Glomerular endothelial cell (primary cell): ENCODE measurements around the gene KCNJ6. TPM values are rescaled to one million over a fixed set of nuclear protein-coding genes. Genes with fewer than 3 reads are reported as not detected.
"Not testable (repeated sequence)": the region's sequence is repeated elsewhere in the genome, so short reads cannot be mapped to it uniquely, and the experiment has no call there.

ENCODE experiments used
- DNase-seq: peaks from one replicate; pipeline ENCODE4 v3.0.0-alpha.2; 2011; ENCODE audit warnings: low read depth, low spot score; ENCODE audit errors: extremely low read depth
- total RNA-seq: library from RNA; depleted of rRNA; stranded (reverse); fragments of >200 nt; gene quantifications from 2 replicates; pipeline ENCODE4 v1.2.3, GENCODE V29; 2015

KCNJ6 gene, protein sequence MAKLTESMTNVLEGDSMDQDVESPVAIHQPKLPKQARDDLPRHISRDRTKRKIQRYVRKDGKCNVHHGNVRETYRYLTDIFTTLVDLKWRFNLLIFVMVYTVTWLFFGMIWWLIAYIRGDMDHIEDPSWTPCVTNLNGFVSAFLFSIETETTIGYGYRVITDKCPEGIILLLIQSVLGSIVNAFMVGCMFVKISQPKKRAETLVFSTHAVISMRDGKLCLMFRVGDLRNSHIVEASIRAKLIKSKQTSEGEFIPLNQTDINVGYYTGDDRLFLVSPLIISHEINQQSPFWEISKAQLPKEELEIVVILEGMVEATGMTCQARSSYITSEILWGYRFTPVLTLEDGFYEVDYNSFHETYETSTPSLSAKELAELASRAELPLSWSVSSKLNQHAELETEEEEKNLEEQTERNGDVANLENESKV
- total RNA-seq = 0.12 and 0.29 TPM in 2 replicates

GRCh38 chr21:37916310-37917051 is at the start of gene KCNJ6:
Gene KCNJ6 (minus strand): TSS chr21:37916457. CDS start chr21:37840682, 75,775 bp downstream.
- no peak for DNase-seq

GRCh38 chr21:37965088-37965805 is 49.0 kb upstream of the KCNJ6 start:
- no peak for DNase-seq

GRCh38 chr21:37958537-37958936 is 42.3 kb upstream of the KCNJ6 start:
- no peak for DNase-seq

GRCh38 chr21:37956772-37957171 is 40.5 kb upstream of the KCNJ6 start:
- no peak for DNase-seq

DNA sequence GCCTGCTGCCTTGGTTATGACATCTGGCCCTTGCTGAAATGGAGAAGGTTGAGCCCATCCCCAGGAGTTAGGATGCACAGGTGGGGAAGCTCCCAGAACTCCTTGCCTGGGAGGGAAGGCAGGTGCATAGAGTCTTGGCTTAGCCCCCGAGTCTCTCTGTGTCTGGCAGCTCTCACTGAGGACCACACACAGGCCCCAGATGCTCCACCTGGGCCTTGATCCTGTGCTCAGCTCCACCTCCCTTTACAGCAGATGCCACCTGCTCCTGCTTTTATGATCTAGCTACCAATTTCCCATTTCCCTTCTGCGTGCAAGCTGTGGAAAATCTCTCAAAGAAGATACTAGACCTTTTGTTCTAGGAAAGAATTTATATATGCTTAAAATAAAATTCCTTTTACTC is 28.8 kb upstream of the KCNJ6 start:
- no peak for DNase-seq

DNA sequence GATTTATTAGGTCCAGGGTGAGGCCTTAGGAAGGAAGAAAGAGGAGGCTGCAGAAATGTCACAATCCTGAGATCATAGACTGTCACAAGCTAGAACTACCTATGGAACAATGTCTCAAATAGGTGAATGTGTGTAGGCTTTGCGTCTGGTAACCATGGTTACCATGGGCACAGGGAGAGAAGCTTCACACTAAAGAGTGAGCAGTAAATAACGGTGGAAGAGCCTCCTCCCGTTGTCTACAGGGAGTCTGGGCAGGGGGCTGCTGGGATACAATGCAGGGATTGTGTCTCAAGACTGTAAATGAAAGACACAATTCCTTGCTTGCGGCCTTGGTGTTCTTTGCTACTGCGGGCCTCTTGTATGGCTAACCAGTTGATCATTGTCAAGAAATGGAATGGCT is 28.2 kb upstream of the KCNJ6 start:
- DNase-seq = no peak

DNA sequence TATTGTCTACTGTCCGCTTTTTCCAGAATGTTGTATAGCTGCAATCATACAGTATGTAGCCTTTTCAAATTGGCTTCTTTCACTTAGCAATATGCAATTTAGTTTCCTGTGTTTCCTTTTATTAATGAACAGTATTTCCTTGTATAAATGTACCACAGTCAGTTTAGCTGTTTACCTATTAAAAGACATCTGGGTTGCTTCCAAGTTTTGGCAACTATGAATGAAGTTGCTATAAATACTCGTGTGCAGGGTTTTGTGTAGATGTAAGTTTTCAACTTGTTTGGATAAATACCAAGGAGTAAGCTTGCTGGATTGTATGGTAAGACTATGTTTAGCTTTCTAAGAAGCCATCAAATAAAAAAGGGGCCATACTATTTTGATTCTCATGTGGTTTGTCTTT is 24.4 kb upstream of the KCNJ6 start:
- no peak for DNase-seq

DNA sequence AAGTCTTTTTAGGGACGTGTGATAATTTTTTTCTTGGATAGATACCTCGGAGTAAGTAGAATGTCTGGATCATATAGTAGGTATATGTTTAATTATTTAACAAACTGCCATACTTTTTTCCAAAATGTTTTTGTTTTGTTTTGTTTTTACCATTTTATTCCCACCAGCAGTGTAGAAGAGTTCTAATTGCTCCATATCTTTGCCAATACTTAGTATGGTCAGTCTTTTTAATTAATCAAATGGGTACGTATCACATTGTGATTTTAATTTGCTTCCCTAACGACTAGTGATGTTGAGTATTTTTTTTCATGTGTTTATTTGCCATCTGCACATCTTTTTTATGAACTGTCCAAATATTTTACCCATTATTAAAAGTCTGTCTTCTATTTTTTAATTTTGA is 23.6 kb upstream of the KCNJ6 start:
- no peak for DNase-seq

GRCh38 chr21:37939251-37939650 is 23.0 kb upstream of the KCNJ6 start:
- DNase-seq = no peak

DNA sequence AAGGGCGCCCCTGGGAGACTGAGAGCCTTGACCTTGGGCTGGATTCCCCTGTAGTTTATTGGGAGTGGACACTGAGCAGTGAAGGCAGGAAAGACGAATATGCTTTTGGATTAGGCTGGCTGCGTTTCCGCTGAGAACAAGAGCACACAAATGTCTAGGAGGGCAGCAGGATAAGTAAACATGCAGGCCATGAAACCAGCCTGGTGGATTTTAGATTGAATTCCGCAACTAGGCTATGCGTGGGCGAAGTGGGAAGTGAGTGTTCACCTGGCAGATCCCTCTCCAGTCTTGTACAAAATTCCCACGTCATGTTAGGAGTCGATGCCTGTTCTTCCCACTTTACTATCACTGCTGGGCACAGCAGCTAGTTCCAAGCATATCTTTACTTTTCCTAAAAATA is 21.4 kb upstream of the KCNJ6 start:
- DNase-seq = no peak

DNA sequence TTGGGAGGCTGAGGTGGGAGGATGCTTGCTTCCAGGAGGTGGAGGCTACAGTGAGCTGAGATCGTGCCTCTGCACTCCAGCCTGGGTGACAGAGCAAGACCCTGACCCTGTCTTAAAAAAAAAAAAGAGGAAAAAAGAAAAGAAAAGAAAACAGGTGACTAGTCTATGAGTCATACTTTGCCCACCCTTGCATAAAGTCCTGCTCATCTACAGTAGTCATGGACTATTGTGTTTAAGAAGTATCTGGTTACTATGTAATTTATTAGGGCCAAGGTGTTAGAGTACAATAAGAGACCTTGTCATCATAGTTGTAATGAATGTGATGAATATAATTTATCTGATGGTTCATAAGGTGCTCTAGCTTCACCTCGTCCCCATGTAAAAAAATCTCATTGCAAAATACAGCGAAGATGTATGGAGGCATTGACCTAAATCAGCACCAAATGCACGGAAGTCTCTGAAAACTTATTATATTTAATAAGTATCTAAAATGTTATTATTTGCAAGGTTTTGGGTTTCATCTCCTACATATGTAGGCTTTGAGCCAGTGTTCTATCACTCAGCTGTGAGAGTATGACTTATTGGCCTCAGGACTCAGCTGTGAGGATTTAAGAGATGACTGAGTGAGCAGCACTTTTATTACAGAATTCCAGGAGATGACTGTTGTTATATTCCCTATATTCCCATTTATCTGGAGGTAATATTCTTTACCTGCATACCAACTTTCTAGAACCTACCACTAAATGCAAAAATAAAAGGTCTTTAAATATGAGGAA is 19.9 kb upstream of the KCNJ6 start:
- no peak for DNase-seq

DNA sequence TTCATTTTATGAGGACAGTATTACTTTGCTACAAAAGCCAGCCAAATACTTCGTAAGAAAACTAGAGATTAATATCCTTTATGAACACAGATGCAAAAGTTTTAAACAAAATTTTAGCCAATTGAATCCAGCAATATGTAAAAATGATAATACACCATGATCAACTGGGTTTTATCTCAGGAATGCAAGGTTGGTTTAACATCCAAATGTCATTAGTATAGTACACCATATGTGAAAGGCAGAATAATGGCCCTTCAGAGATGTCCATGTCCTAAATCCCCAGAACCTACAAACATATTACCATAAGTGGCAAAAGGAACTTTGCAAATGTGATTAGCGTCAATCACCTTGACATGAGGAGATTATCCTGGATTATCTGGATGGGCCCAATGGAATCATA is 16.7 kb upstream of the KCNJ6 start:
- DNase-seq = no peak

DNA sequence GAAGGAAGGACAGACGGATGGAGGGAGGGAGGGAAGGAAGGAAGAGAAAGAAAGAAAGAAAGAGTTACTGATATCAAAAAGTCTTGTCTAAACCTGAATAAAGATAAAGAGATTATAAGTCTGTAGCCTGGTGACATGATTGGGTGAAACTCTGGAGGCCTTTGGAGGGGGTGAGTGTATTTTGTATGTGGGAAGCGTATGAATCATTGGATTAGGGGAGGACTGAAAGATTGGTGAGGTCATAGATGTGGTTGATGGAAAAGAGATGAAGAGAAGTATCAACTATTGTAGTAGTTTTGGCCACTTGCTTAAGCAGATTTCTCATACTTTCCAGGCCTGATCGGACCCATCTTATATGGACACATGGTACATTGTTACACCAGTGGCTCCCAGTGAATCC is 11.5 kb upstream of the KCNJ6 start:
- no peak for DNase-seq

DNA sequence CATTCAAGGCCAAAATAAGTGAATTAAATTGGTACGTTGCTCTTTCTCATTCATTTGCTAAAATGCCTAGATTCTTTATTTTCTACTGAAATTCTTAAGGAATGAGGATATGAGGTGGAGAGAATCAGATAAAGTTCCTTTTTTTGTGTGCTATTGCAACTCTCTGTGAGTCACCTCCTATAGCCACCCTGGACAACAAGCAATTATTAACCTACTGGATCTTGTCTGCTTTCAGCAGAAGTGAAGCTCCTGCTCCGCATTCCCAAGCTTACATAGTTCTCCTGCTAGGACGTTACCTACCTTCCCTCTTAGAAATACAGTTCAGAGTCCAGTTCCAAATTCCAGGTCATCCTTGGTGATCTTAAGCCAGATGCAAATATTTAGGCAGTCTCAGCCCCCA is 4.8 kb upstream of the KCNJ6 start:
- DNase-seq = no peak

GRCh38 chr21:37920302-37920701 is 4.0 kb upstream of the KCNJ6 start:
- DNase-seq = not testable (repeated sequence)

- no peak for DNase-seq
These were observed 1.4 kb upstream of the KCNJ6 start for GRCh38 chr21:37917612-37918011.

DNA sequence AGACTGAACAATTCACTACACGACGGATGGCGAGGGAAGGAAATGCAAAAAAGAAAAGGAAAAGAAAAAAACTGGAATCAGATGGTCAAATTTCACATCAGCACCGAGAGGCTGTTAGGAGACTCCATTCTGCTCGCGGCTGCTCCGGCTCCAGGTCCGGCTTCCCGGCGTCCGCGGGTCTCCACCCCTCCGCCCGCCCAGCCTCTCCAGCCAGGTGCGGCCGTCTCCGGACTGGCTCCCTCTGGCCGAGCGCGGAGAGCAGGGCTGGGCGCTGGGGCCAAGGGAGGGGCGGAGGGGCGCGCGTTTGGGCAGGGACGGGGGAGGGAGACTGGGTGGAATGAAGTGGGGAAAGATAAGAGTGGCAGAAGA is 332 bp downstream of the KCNJ6 start:
- DNase-seq = no peak

DNA sequence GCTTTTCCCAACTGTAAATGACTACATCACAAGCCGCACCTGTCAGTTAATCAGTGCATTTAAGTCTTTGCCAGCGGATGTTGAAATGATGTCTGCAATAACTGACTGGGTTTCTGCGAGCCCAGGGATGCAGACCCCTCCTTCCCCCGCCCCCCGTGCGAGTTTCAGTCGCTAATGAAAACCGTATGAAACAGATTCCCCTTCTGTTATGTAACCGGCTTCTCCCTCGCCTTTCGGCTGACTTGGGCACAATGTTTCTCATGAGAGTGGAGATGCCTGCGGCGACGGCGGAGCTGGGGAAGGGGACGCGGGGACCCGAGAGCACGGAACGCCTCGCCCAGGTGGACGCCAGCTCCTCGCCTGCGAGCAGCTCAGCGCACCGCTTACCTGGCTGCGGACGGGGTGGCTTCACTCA is 753 bp downstream of the KCNJ6 start:
- no peak for DNase-seq

DNA sequence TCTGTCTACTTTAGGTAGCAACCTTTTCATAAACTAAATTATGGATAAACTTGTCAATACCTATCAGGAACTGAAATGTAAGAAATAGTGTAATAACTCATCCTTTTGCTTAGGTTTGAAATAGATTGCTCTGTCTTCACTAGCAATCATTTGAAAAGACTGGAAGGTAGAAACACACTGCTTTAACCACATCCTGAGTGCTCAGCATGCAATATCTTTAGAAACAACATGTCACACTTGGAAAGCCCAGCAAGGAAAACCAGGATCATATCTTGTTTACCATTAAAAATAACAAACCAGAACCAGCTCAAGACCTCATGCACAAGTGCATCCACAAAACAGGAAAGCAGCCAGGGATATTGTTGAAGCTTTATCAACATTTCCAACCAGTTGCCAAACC is 3.6 kb downstream of the KCNJ6 start:
- DNase-seq = no peak

DNA sequence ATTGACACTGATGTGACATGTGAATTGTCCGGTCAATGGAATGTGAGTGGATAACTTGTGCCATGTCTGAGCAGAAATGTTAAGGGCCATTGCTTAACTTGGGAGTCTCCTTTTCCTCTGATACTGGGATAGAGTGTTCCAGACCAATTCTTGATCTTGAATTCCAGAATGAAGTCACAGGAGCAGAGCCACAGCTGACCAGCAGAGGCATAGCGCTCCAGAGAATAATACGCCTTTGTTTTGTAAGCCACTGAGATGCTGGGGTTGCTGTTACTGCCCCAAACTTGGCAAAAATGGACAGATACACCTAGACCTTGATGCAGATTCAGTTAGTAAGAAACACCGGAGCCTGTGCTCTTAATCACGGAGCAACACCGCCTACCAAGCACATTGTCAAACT is 6.3 kb downstream of the KCNJ6 start:
- DNase-seq = no peak

- DNase-seq = no peak
These were observed 7.6 kb downstream of the KCNJ6 start for GRCh38 chr21:37908691-37909090.
